Panc1 (cell line): ENCODE data around the gene ARHGEF10L. TPM values are rescaled to one million over a fixed set of nuclear protein-coding genes. Genes with fewer than 3 reads are reported as not detected.

Source experiments
- ATAC-seq: fragments of 200-7000 bp; cut with Tn5 transposase; 2 replicates; pipeline ENCODE4 v1.9.1; 2020; ENCODE audit warnings: mild to moderate bottlenecking, moderate library complexity
- BruUV-seq: library from RNA; stranded (reverse); fragments of 400-500 nt; replicated peaks from 2 replicates; lab custom pipeline; 2021; lab: Mats Ljungman, UMichigan
- CTCF ChIA-PET: fragments of 300-600 bp; sonication (Branson Sonifier 250); formaldehyde crosslinking; loops from one replicate; lab custom pipeline; 2022; ENCODE audit warnings: antibody characterized with exemption; lab: Charles Lee
- POLR2A ChIA-PET: fragments of 300-600 bp; sonication (Branson Sonifier 250); formaldehyde crosslinking; loops from one replicate; lab custom pipeline; 2022; ENCODE audit warnings: antibody characterized with exemption; lab: Charles Lee
- DNase-seq: peaks from one replicate; pipeline ENCODE4 v3.0.0-alpha.2; 2010; ENCODE audit warnings: low read depth, low spot score
- H3K27ac ChIP-seq: 2 replicates; pipeline ENCODE4 v1.5.1; 2011; ENCODE audit warnings: mild to moderate bottlenecking, low read length, inconsistent platforms
- H3K27me3 ChIP-seq: fragments of 200-500 bp; sonication (Bioruptor generic); 2 replicates; pipeline ENCODE4 v1.6.0; 2014; ENCODE audit warnings: low read length, inconsistent platforms; ENCODE audit not compliant: control insufficient read depth, insufficient read depth
- H3K36me3 ChIP-seq: fragments of 200-500 bp; sonication (Bioruptor generic); 2 replicates; pipeline ENCODE4 v1.5.1; 2014; ENCODE audit warnings: inconsistent platforms, mild to moderate bottlenecking, low read length, moderate library complexity; ENCODE audit not compliant: control insufficient read depth, insufficient read depth
- H3K4me1 ChIP-seq: 2 replicates; pipeline ENCODE4 v1.5.1; 2011; ENCODE audit warnings: inconsistent platforms, mild to moderate bottlenecking, low read length, moderate library complexity; ENCODE audit not compliant: control insufficient read depth, insufficient read depth
- H3K4me3 ChIP-seq, 2 experiments: 2 replicates each; pipeline ENCODE4 v1.5.1; 2011 to 2012; ENCODE audit warnings: low read depth in 2 of 2, low read length in 2 of 2, mild to moderate bottlenecking in 2 of 2, inconsistent platforms in 1 of 2, moderate library complexity in 1 of 2
- H3K9me3 ChIP-seq: fragments of 200-500 bp; sonication (Bioruptor generic); 2 replicates; pipeline ENCODE4 v1.5.1; 2014; ENCODE audit warnings: low read depth, mild to moderate bottlenecking, inconsistent platforms, low read length, moderate library complexity; ENCODE audit not compliant: control insufficient read depth, insufficient read depth
- CTCF ChIP-seq: fragments of 450-650 bp; IDR thresholded peaks from 2 replicates; pipeline ENCODE4 v1.5.1; 2017; ENCODE audit warnings: mild to moderate bottlenecking
- POLR2AphosphoS5 ChIP-seq: IDR thresholded peaks from 2 replicates; pipeline ENCODE4 v1.6.1; 2012; ENCODE audit warnings: mild to moderate bottlenecking, low read depth, low read length, moderate library complexity
- REST ChIP-seq, 2 experiments: IDR thresholded peaks; 2 replicates each; pipeline ENCODE4 v1.6.1; 2011 to 2012; ENCODE audit warnings: low read depth in 2 of 2, control low read depth in 1 of 2, low read length in 1 of 2, mild to moderate bottlenecking in 1 of 2, moderate library complexity in 1 of 2; ENCODE audit not compliant: insufficient read depth in 1 of 2
- SIN3A ChIP-seq: IDR thresholded peaks from 2 replicates; pipeline ENCODE4 v1.6.1; 2012; ENCODE audit warnings: low read depth, mild to moderate bottlenecking, low read length, moderate library complexity, borderline replicate concordance; ENCODE audit not compliant: insufficient read depth
- TCF7L2 ChIP-seq: IDR thresholded peaks from 2 replicates; pipeline ENCODE4 v1.6.1; 2011; ENCODE audit warnings: mild to moderate bottlenecking, low read depth, low read length, inconsistent platforms
- in situ Hi-C: cut with HindIII; loops from 2 replicates; pipeline ENCODE4 v1.10.0; 2016; ENCODE audit warnings: low sequenced_read_pairs, low pct_unique_long_range_greater_than_20kb
- intact Hi-C: fragments of 100-400 bp; cut with micrococcal nuclease; formaldehyde crosslinking; loops from one replicate; pipeline ENCODE4 v1.10.0; 2022; ENCODE audit not compliant: unreplicated experiment
- total RNA-seq: library from RNA; stranded (reverse); gene quantifications from one replicate; pipeline ENCODE4 v1.2.1, GENCODE V29; 2021; ENCODE audit not compliant: unreplicated experiment

ARHGEF10L gene
- total RNA-seq, 1 experiment from 2014 or later = 5.9 TPM

- Histone ChIP-seq H3K4me3 (no peak overlapping the region), H3K4me1 (no peaks in the 10 kb centered on the region), H3K36me3 (no peaks in the 10 kb centered on the region), H3K9me3 (no peaks in the 10 kb centered on the region), H3K27ac (no peak overlapping the region), H3K27me3 (no peaks in the 10 kb centered on the region)
- ChIA-PET CTCF (no interaction called here), POLR2A (no interaction called here)
- intact Hi-C loops (no loop called here), in situ Hi-C loops (no loop called here)
- DNase-seq (no peak), ATAC-seq (no peak)
- no TSS peak for BruUV-seq
- TF ChIP-seq TCF7L2 (no peak), REST (IDR thresholded peaks at IDR 0.05; ENCODE audit: insufficient read depth in 1 of 2, low read depth in 2 of 2, low read length in 1 of 2) (no peak), SIN3A (no peak), POLR2AphosphoS5 (no peak), CTCF (no peak)
Measured at GRCh38 chr1:17648457-17649145, 109.1 kb downstream of the ARHGEF10L start.

- H3K27ac ChIP-seq = no peak overlapping the region
- in situ Hi-C loops = no loop called here
- no peaks in the 10 kb centered on the region for H3K36me3 ChIP-seq
- no peak for TF ChIP-seq REST (IDR thresholded peaks at IDR 0.05; ENCODE audit: insufficient read depth in 1 of 2, low read depth in 2 of 2, low read length in 1 of 2)
- POLR2A ChIA-PET = no interaction called here
- intact Hi-C loops = loop anchor here (5.0 kb wide), 1 partner anchor 157 kb away; no protein-coding TSS in a partner anchor
- CTCF ChIA-PET = no interaction called here
- DNase-seq (no peak), ATAC-seq (no peak)
- H3K27me3 ChIP-seq = no peaks in the 10 kb centered on the region
- no peaks in the 10 kb centered on the region for H3K9me3 ChIP-seq
- H3K4me1 ChIP-seq = no peaks in the 10 kb centered on the region
- no TSS peak for BruUV-seq
- no peak overlapping the region for H3K4me3 ChIP-seq
Measured at GRCh38 chr1:17649371-17650106, 110.0 kb downstream of the ARHGEF10L start.
